IPS DF 6.9 (cell line): ENCODE measurements around the gene OXCT1.
"Not testable (repeated sequence)": the region's sequence is repeated elsewhere in the genome, so short reads cannot be mapped to it uniquely, and the experiment has no call there.

Source experiments
- DNase-seq: peaks from one replicate; pipeline ENCODE4 v3.0.0-alpha.2; 2013; ENCODE audit warnings: low read depth, low spot score
- H3K27ac ChIP-seq: one replicate; pipeline ENCODE4 v1.5.1; 2013; ENCODE audit warnings: low read length, control low read depth
- H3K27me3 ChIP-seq: 2 replicates; pipeline ENCODE4 v1.6.1; 2013; ENCODE audit warnings: mild to moderate bottlenecking, low read length; ENCODE audit not compliant: control insufficient read depth, insufficient read depth
- H3K36me3 ChIP-seq: 2 replicates; pipeline ENCODE4 v1.6.1; 2013; ENCODE audit warnings: low read length; ENCODE audit not compliant: control insufficient read depth, insufficient read depth
- H3K4me1 ChIP-seq: 2 replicates; pipeline ENCODE4 v1.6.1; 2013; ENCODE audit warnings: low read length; ENCODE audit not compliant: control insufficient read depth, insufficient read depth
- H3K4me3 ChIP-seq: 2 replicates; pipeline ENCODE4 v1.5.1; 2013; ENCODE audit warnings: mild to moderate bottlenecking, low read length
- H3K9me3 ChIP-seq: 2 replicates; pipeline ENCODE4 v1.6.1; 2013; ENCODE audit warnings: low read length, inconsistent platforms; ENCODE audit not compliant: control insufficient read depth, insufficient read depth
- WGBS: extraction: QIAGEN DNeasy Blood & Tissue Kit; methylation state at CpG from one replicate; pipeline ENCODE4 v1.1.7; 2013; ENCODE audit warnings: mixed read lengths, missing lambda C conversion rate; ENCODE audit not compliant: insufficient read length, insufficient coverage; 5-methylcytosine and 5-hydroxymethylcytosine counted together

Gene OXCT1

DNA sequence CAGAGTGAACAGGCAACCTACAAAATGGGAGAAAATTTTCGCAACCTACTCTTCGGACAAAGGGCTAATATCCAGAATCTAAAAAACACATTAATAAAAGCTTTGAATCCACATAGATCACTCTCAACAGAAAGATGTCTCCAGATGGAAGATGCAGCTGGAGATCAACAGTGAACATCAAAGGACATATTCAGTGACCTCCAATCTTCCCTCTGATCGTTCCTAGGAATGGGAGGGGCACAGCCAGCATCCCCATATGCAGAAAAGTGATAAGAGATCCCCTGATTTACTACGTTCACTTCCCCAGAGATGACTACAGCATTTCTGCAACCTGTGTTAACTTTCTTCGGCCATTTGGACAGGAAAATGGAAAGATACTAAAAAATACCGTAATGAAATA, 21.2 kb downstream of the OXCT1 start:
- H3K27ac ChIP-seq: no peak overlapping the region
- H3K9me3 ChIP-seq: no peaks in the 10 kb centered on the region
- no peaks in the 10 kb centered on the region for H3K4me1 ChIP-seq
- no peak overlapping the region for H3K4me3 ChIP-seq
- H3K27me3 ChIP-seq: no peaks in the 10 kb centered on the region
- no peak for DNase-seq
- peaks cover 2% of the 10 kb centered on the region; the same call in 1 of the 2 replicates for H3K36me3 ChIP-seq
- no CpG with 5 or more reads among the region's 6 CpGs for WGBS

GRCh38 chr5:41845751-41846150, 24.5 kb downstream of the OXCT1 start:
- not testable (repeated sequence) for H3K36me3 ChIP-seq, H3K27me3 ChIP-seq, DNase-seq, H3K4me3 ChIP-seq, H3K4me1 ChIP-seq, H3K27ac ChIP-seq, H3K9me3 ChIP-seq
- WGBS: no CpG with 5 or more reads among the region's 1 CpG

DNA sequence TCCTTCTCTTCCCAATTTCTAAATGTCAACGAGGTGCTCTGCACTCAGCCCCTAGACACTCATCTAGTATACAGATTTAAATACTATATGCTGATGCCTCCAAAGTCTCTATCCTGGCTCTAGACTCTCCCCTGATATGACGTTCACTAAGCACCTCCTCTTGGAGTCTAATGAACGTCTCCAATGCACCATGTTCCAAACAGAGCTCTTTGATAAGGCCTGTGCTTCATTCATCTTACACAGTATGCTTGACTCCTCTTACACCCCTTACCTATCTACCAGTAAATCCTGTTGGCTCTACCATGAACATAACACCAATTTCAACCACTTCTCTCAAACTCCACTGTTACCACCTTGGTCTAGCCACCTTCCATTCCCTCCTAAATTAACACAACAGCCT, 25.7 kb downstream of the OXCT1 start:
- no peaks in the 10 kb centered on the region for H3K27me3 ChIP-seq
- H3K4me1 ChIP-seq: no peaks in the 10 kb centered on the region
- WGBS: no CpG with 5 or more reads among the region's 3 CpGs
- no peak overlapping the region for H3K27ac ChIP-seq
- no peaks in the 10 kb centered on the region; the same call in 1 of the 2 replicates for H3K36me3 ChIP-seq
- no peak for DNase-seq
- no peaks in the 10 kb centered on the region for H3K9me3 ChIP-seq
- H3K4me3 ChIP-seq: no peak overlapping the region

DNA sequence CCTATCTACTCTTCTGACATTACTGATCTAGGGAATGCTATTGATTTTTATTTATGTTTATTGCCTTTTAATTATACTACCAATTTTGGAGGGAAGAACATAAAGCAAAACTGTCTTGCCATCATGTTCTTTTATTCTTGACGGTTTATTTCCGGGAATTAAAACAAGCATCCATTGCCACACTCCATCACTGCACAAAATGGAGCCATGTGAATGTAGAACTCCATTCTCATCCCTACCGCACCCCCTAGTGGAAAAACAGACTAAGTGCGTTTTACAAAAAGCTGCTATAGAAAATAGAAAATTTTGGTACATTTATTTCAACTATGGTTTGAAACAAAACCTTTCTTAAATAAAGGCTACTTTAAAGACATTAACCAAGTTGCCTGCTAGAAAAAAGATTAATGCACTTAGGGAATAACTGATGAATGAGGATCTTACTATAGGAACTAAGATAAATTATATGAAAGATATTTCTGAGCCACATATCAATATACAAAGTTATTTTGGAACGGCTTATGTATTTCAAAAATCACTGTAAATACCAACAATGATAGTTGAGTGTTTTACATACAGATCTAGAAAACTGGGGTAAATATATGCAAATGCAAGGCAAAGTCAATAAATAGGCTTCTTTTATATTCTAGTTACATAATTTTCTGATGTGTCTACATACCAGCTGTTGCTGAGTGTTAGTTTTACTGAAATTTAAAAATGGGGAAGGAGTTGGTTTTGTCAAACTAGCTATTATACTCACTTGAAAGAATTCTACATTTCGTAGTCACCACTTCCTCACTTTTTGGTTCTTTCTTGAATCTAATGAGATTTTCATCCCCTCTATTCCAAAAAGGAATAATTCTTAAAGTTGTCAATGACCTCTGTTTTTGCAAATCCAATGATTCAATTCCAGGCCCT, 26.5 kb downstream of the OXCT1 start:
- no CpG with 5 or more reads among the region's 6 CpGs for WGBS
- Histone ChIP-seq H3K27ac (no peak overlapping the region), H3K4me3 (no peak overlapping the region), H3K9me3 (no peaks in the 10 kb centered on the region), H3K4me1 (no peaks in the 10 kb centered on the region), H3K27me3 (no peaks in the 10 kb centered on the region), H3K36me3 (no peaks in the 10 kb centered on the region; the same call in 1 of the 2 replicates)
- no peak for DNase-seq

- Histone ChIP-seq H3K4me1 (no peaks in the 10 kb centered on the region), H3K27me3 (no peaks in the 10 kb centered on the region), H3K9me3 (no peaks in the 10 kb centered on the region), H3K36me3 (no peaks in the 10 kb centered on the region; the same call in 1 of the 2 replicates), H3K27ac (no peak overlapping the region), H3K4me3 (no peak overlapping the region)
- DNase-seq: no peak
Measured at GRCh38 chr5:41842777-41843176, 27.4 kb downstream of the OXCT1 start.

DNA sequence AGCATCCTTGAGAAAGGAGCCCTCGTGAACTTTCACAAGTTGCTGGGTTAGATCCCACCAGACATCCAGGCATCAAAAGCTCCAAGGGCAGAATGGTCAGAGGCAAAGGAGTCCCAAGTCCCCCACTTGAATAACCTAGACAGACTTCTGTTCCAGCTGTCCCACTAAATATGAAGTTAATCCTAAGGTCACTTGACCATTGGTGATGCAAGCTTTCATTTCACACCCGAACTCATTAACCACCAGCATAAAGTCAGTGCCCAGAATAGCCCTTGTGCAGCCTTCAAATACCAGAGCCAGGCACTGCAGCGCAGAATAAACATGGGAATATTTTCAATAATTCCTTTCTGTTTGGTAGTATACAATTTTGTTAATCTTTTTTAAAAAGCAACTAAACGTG, 28.9 kb downstream of the OXCT1 start:
- no CpG with 5 or more reads among the region's 4 CpGs for WGBS
- Histone ChIP-seq H3K27ac (no peak overlapping the region), H3K4me3 (no peak overlapping the region), H3K27me3 (no peaks in the 10 kb centered on the region), H3K36me3 (no peaks in the 10 kb centered on the region; the same call in 1 of the 2 replicates), H3K4me1 (no peaks in the 10 kb centered on the region), H3K9me3 (no peaks in the 10 kb centered on the region)
- no peak for DNase-seq

GRCh38 chr5:41840251-41840650, 30.0 kb downstream of the OXCT1 start:
- Histone ChIP-seq H3K4me3 (no peak overlapping the region), H3K27me3 (no peaks in the 10 kb centered on the region), H3K9me3 (no peaks in the 10 kb centered on the region), H3K27ac (no peak overlapping the region), H3K36me3 (no peaks in the 10 kb centered on the region; the same call in 1 of the 2 replicates), H3K4me1 (no peaks in the 10 kb centered on the region)
- no CpG with 5 or more reads among the region's 1 CpG for WGBS
- no peak for DNase-seq

GRCh38 chr5:41837793-41838192, 32.4 kb downstream of the OXCT1 start:
- Histone ChIP-seq H3K9me3 (no peaks in the 10 kb centered on the region), H3K4me1 (no peaks in the 10 kb centered on the region), H3K27me3 (no peaks in the 10 kb centered on the region), H3K4me3 (no peak overlapping the region), H3K36me3 (no peaks in the 10 kb centered on the region; the same call in 1 of the 2 replicates), H3K27ac (no peak overlapping the region)
- no peak for DNase-seq
- WGBS: no CpG with 5 or more reads among the region's 3 CpGs

DNA sequence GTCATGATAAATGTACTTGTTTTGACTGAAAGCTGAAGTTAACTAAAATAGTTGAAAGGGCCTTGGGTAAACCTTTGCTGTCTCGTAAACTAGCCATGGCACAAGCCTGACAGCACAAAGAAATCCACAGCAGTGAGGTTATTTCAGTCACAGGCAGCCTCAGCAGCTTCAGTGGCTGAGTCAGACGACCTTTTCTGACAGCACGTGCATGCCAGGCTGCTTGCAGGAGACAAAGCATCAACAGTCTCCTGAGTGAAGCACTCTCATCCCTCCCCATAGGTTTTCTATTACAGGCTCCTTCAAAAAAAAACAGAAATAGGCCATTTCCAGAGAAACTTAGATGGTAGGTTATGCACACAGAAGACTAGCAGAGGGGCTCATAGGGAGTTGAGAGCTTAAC, 34.6 kb downstream of the OXCT1 start:
- DNase-seq: no peak
- Histone ChIP-seq H3K36me3 (0 out of 2 replicates have a peak, but pooled peaks cover 2% of the 10 kb centered on the region), H3K27ac (no peak overlapping the region), H3K9me3 (no peaks in the 10 kb centered on the region), H3K4me1 (no peaks in the 10 kb centered on the region), H3K4me3 (no peak overlapping the region), H3K27me3 (no peaks in the 10 kb centered on the region)
- WGBS: no CpG with 5 or more reads among the region's 3 CpGs

DNA sequence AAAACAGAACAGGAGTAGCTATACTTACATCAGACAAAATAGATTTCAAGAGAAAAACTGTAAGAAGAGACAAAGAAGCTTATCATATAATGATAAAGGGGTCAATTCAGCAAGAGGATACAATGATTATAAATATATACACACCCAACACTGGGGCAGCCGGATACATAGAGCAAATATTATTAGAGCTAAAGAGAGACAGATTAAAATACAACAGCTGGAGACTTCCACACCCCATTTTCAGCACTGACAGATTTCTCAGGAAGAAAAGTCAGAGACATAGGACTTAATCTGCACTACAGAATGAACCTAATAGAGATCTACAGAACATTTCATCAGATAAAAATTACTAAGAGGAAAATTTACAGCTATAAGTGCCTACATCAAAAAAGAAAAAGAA, 35.7 kb downstream of the OXCT1 start:
- H3K9me3 ChIP-seq: no peaks in the 10 kb centered on the region
- no CpG with 5 or more reads among the region's 1 CpG for WGBS
- DNase-seq: no peak
- no peaks in the 10 kb centered on the region for H3K27me3 ChIP-seq
- H3K4me3 ChIP-seq: no peak overlapping the region
- H3K4me1 ChIP-seq: no peaks in the 10 kb centered on the region
- no peak overlapping the region for H3K27ac ChIP-seq
- H3K36me3 ChIP-seq: peaks cover 2% of the 10 kb centered on the region; the same call in 1 of the 2 replicates

DNA sequence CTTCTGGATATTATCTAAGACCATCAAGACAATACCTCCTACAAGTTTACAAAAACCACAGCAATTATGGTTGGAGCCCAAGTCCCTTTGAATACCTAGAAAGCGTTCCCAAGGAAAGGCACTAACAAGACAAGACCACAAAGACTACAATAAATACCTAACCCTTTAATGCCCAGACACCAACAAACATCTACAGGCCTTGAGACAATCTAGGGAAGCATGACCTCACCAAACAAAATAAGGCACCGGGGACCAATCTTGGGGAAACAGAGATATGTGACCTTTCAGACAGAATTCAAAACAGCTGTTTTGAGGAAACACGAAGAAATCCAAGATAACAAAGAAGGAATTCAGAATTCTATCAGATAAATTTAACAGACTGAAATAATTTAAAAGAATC, 37.8 kb downstream of the OXCT1 start:
- Histone ChIP-seq H3K36me3 (peaks cover 2% of the 10 kb centered on the region; the same call in 1 of the 2 replicates), H3K27ac (no peak overlapping the region), H3K4me1 (no peaks in the 10 kb centered on the region), H3K9me3 (no peaks in the 10 kb centered on the region), H3K4me3 (no peak overlapping the region), H3K27me3 (no peaks in the 10 kb centered on the region)
- no CpG with 5 or more reads among the region's 3 CpGs for WGBS
- DNase-seq: no peak
